Right atrium auricular region (tissue), 2 donors: ENCODE data around the gene RTTN. TPM values are rescaled to one million over a fixed set of nuclear protein-coding genes. Genes with fewer than 3 reads are reported as not detected.
"Not testable (repeated sequence)": the region's sequence is repeated elsewhere in the genome, so short reads cannot be mapped to it uniquely, and the experiment has no call there.

Experiments
- DNase-seq: peaks from one replicate; pipeline ENCODE4 v3.0.0-alpha.2; 2019; ENCODE audit warnings: low spot score
- H3K27ac ChIP-seq, 2 donors: fragments of 200-600 bp; sonication (generic); 1 replicate in 1 of 2; 2 replicates in 1 of 2; pipeline ENCODE4 v1.5.1; 2016 to 2019
- H3K27me3 ChIP-seq, 2 donors: fragments of 200-600 bp; sonication (generic); one replicate each; pipeline versions ENCODE4 v1.5.1 to v1.6.0; 2017 to 2019
- H3K36me3 ChIP-seq: fragments of 200-600 bp; sonication (generic); one replicate; pipeline ENCODE4 v1.5.1; 2016
- H3K4me1 ChIP-seq, 2 donors: fragments of 200-600 bp; sonication (generic); one replicate each; pipeline versions ENCODE4 v1.5.1 to v1.6.0; 2017 to 2019
- H3K4me3 ChIP-seq, 2 donors: fragments of 200-600 bp; sonication (generic); 1 replicate in 1 of 2; 2 replicates in 1 of 2; pipeline ENCODE4 v1.5.1; 2017 to 2019; ENCODE audit warnings: mild to moderate bottlenecking in 1 of 2, moderate library complexity in 1 of 2
- H3K9me3 ChIP-seq, 2 donors: fragments of 200-600 bp; sonication (generic); one replicate each; pipeline ENCODE4 v1.5.1; 2019
- CTCF ChIP-seq, 2 donors: fragments of 200-600 bp; sonication (generic); IDR thresholded peaks; one replicate each; pipeline ENCODE4 v1.5.1; 2019; ENCODE audit warnings: antibody characterized with exemption in 2 of 2
- total RNA-seq, 2 donors: library from RNA; depleted of rRNA; stranded (reverse); fragments of >200 nt; gene quantifications; one replicate each; pipeline ENCODE4 v1.1.0, GENCODE V29; 2016

The RTTN gene
- total RNA-seq, 2 donors from 2014 or later = 6.3 to 8.0 TPM

- Histone ChIP-seq H3K27ac (no peak overlapping the region), H3K4me3 (no peak overlapping the region), H3K4me1 (no peaks in the 10 kb centered on the region), H3K27me3 (no peaks in the 10 kb centered on the region), H3K9me3 (no peaks in the 10 kb centered on the region), H3K36me3 (peaks cover 13% of the 10 kb centered on the region)
- TF ChIP-seq CTCF (IDR thresholded peaks at IDR 0.05) = no peak
- DNase-seq = no peak
Observed at GRCh38 chr18:70116949-70117348, 88.5 kb downstream of the RTTN start.

GRCh38 chr18:70113511-70113910, 92.0 kb downstream of the RTTN start:
- Histone ChIP-seq H3K36me3 (peaks cover 25% of the 10 kb centered on the region), H3K9me3 (no peaks in the 10 kb centered on the region), H3K4me3 (no peak overlapping the region), H3K27me3 (no peaks in the 10 kb centered on the region), H3K27ac (no peak overlapping the region), H3K4me1 (no peaks in the 10 kb centered on the region)
- DNase-seq = no peak
- no peak for TF ChIP-seq CTCF (IDR thresholded peaks at IDR 0.05)

GRCh38 chr18:70110678-70111077, 94.8 kb downstream of the RTTN start:
- Histone ChIP-seq H3K9me3 (no peaks in the 10 kb centered on the region), H3K4me3 (no peak overlapping the region), H3K36me3 (peaks cover 35% of the 10 kb centered on the region), H3K4me1 (no peaks in the 10 kb centered on the region), H3K27ac (no peak overlapping the region), H3K27me3 (no peaks in the 10 kb centered on the region)
- no peak for TF ChIP-seq CTCF (IDR thresholded peaks at IDR 0.05)
- DNase-seq = no peak

- no peak for TF ChIP-seq CTCF (IDR thresholded peaks at IDR 0.05)
- no peaks in the 10 kb centered on the region for H3K4me1 ChIP-seq
- no peaks in the 10 kb centered on the region for H3K9me3 ChIP-seq
- no peaks in the 10 kb centered on the region for H3K27me3 ChIP-seq
- no peak overlapping the region for H3K27ac ChIP-seq
- peaks cover 33% of the 10 kb centered on the region for H3K36me3 ChIP-seq
- H3K4me3 ChIP-seq = no peak overlapping the region
- DNase-seq = no peak
Observed at GRCh38 chr18:70107091-70107490, 98.4 kb downstream of the RTTN start.

GRCh38 chr18:70102854-70103253, 102.6 kb downstream of the RTTN start:
- peaks cover 16% of the 10 kb centered on the region for H3K36me3 ChIP-seq
- not testable (repeated sequence) for DNase-seq, H3K27me3 ChIP-seq, H3K27ac ChIP-seq, H3K4me3 ChIP-seq, H3K4me1 ChIP-seq
- peaks cover 0 to 13% of the 10 kb centered on the region in 2 donors for H3K9me3 ChIP-seq

- H3K9me3 ChIP-seq = no peaks in the 10 kb centered on the region
- TF ChIP-seq CTCF (IDR thresholded peaks at IDR 0.05) = no peak
- no peaks in the 10 kb centered on the region for H3K27me3 ChIP-seq
- H3K4me3 ChIP-seq = no peak overlapping the region
- no peak overlapping the region for H3K27ac ChIP-seq
- peaks cover 9% of the 10 kb centered on the region for H3K36me3 ChIP-seq
- H3K4me1 ChIP-seq = no peaks in the 10 kb centered on the region
- no peak for DNase-seq
Observed at GRCh38 chr18:70089858-70090257, 115.6 kb downstream of the RTTN start.
